Breast epithelium (tissue), 3 donors: ENCODE measurements around the gene MORN1.

Experiments used
- POLR2A ChIP-seq: fragments of 450-650 bp; IDR thresholded peaks from one replicate; pipeline ENCODE4 v1.6.1; 2016; ENCODE audit warnings: antibody characterized with exemption, mild to moderate bottlenecking, moderate library complexity
- POLR2AphosphoS5 ChIP-seq, 3 donors: sonication (generic); formaldehyde crosslinking; IDR thresholded peaks; one replicate each; pipeline ENCODE4 v1.6.1; 2017; ENCODE audit warnings: antibody characterized with exemption in 3 of 3
- TF ChIP-seq, protein P1 (sequence below), 3 donors: fragments of 450-650 bp; IDR thresholded peaks; one replicate each; pipeline ENCODE4 v1.5.1; 2016 to 2017; ENCODE audit warnings: antibody characterized with exemption in 3 of 3, mild to moderate bottlenecking in 3 of 3, moderate library complexity in 3 of 3

DNA sequence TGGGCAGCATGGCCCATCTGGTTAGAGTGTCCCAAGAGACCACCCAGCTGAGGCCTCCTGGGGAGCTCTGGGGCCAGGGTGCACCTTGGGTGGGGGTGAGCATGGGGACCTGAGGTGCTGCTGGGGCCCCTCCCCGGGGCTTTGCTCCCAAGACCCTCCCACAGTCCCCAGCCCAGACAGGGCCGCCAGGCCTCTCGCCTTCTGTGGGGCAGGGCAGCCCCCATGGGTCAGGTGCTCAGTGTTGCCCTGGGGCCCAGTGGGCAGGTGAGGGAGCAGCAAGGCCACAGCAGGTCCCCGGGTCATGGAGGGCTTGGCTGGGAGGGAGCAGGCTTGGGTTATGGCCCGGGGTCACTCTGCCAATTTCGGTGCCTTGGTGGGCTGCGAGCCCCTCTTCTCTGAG, 45.5 kb upstream of the MORN1 start:
- TF ChIP-seq, protein P1, sequence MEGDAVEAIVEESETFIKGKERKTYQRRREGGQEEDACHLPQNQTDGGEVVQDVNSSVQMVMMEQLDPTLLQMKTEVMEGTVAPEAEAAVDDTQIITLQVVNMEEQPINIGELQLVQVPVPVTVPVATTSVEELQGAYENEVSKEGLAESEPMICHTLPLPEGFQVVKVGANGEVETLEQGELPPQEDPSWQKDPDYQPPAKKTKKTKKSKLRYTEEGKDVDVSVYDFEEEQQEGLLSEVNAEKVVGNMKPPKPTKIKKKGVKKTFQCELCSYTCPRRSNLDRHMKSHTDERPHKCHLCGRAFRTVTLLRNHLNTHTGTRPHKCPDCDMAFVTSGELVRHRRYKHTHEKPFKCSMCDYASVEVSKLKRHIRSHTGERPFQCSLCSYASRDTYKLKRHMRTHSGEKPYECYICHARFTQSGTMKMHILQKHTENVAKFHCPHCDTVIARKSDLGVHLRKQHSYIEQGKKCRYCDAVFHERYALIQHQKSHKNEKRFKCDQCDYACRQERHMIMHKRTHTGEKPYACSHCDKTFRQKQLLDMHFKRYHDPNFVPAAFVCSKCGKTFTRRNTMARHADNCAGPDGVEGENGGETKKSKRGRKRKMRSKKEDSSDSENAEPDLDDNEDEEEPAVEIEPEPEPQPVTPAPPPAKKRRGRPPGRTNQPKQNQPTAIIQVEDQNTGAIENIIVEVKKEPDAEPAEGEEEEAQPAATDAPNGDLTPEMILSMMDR (IDR thresholded peaks at IDR 0.05), result no peak
- TF ChIP-seq POLR2A (no peak), POLR2AphosphoS5 (IDR thresholded peaks at IDR 0.05) (no peak)
